ENCODE results near the gene UPK3BL1.
"Not testable (repeated sequence)": the region's sequence is repeated elsewhere in the genome, so short reads cannot be mapped to it uniquely, and the experiment has no call there.

Gene UPK3BL1

GRCh38 chr7:102627271-102627904 lies 15.2 kb downstream of the UPK3BL1 start:
- DNase-seq, result not testable (repeated sequence)

- not testable (repeated sequence) for DNase-seq
These were observed 24.5 kb downstream of the UPK3BL1 start for GRCh38 chr7:102618122-102618521.

GRCh38 chr7:102616507-102617125 lies 26.0 kb downstream of the UPK3BL1 start, which contains the start of gene RASA4:
RASA4 (minus strand) TSS chr7:102616756; CDS start chr7:102616689, 67 bp downstream.
- DNase-seq, result not testable (repeated sequence)

- DNase-seq, result not testable (repeated sequence)
These were observed 26.7 kb downstream of the UPK3BL1 start for GRCh38 chr7:102615930-102616329.

GRCh38 chr7:102614873-102615272 lies 27.7 kb downstream of the UPK3BL1 start:
- DNase-seq, result not testable (repeated sequence)

- not testable (repeated sequence) for DNase-seq
These were observed 28.3 kb downstream of the UPK3BL1 start for GRCh38 chr7:102614346-102614697.

- not testable (repeated sequence) for DNase-seq
These were observed 28.8 kb downstream of the UPK3BL1 start for GRCh38 chr7:102613575-102614345.

- not testable (repeated sequence) for DNase-seq
These were observed 30.8 kb downstream of the UPK3BL1 start for GRCh38 chr7:102611675-102612325.

GRCh38 chr7:102611013-102611674 lies 31.4 kb downstream of the UPK3BL1 start:
- DNase-seq, result not testable (repeated sequence)

GRCh38 chr7:102610441-102610840 lies 32.1 kb downstream of the UPK3BL1 start:
- not testable (repeated sequence) for DNase-seq

- DNase-seq, result not testable (repeated sequence)
These were observed 32.9 kb downstream of the UPK3BL1 start for GRCh38 chr7:102609734-102610133.

- not testable (repeated sequence) for DNase-seq
These were observed 35.7 kb downstream of the UPK3BL1 start for GRCh38 chr7:102606848-102607247.

GRCh38 chr7:102604431-102605145 lies 38.0 kb downstream of the UPK3BL1 start:
- not testable (repeated sequence) for DNase-seq

GRCh38 chr7:102602317-102602716 lies 40.3 kb downstream of the UPK3BL1 start:
- not testable (repeated sequence) for DNase-seq

- not testable (repeated sequence) for DNase-seq
These were observed 42.9 kb downstream of the UPK3BL1 start for GRCh38 chr7:102599699-102600098.

- not testable (repeated sequence) for DNase-seq
These were observed 46.6 kb downstream of the UPK3BL1 start for GRCh38 chr7:102596036-102596435.

- not testable (repeated sequence) for DNase-seq
These were observed 48.8 kb downstream of the UPK3BL1 start for GRCh38 chr7:102593637-102594334.

- not testable (repeated sequence) for DNase-seq
These were observed 50.0 kb downstream of the UPK3BL1 start for GRCh38 chr7:102592477-102593019.

GRCh38 chr7:102589857-102590256 lies 52.7 kb downstream of the UPK3BL1 start:
- not testable (repeated sequence) for DNase-seq

Measured in NCI-H2171 treated with DMSO at 0.1 percent for 48 hours (cell line).